HepG2 (cell line): ENCODE data around the gene TMA7B. TPM values are rescaled to one million over a fixed set of nuclear protein-coding genes. Genes with fewer than 3 reads are reported as not detected.
A peak's percentile ranks its signal among the peaks of the same experiment; 100 is the strongest.

Experiments used
- ATAC-seq: fragments of 200-7000 bp; cut with Tn5 transposase; 3 replicates; pipeline ENCODE4 v1.9.1; 2020; ENCODE audit warnings: mild to moderate bottlenecking, moderate library complexity
- BruUV-seq: library from RNA; stranded (reverse); fragments of 400-500 nt; replicated peaks from 2 replicates; lab custom pipeline; 2021; lab: Mats Ljungman, UMichigan
- CTCF ChIA-PET: fragments of 300-600 bp; formaldehyde crosslinking; extraction: SDS; loops from one replicate; lab custom pipeline; 2021; ENCODE audit warnings: low total read pairs, inconsistent platforms, low intra/inter-chr PET ratio; lab: Yijun Ruan, JAX
- POLR2A ChIA-PET: fragments of 350-600 bp; sonication (Branson Sonifier 250); formaldehyde crosslinking; loops from one replicate; lab custom pipeline; 2020; ENCODE audit warnings: antibody characterized with exemption, inconsistent platforms; lab: Yijun Ruan, JAX
- DNase-seq: peaks from one replicate; pipeline ENCODE4 v3.0.0-alpha.2; 2015; ENCODE audit warnings: low spot score
- FAIRE-seq: peaks from 3 replicates; lab custom pipeline; 2011; peaks lifted over from hg19 to GRCh38; lab: Jason Lieb, UNC
- H2AFZ ChIP-seq: one replicate; pipeline ENCODE4 v1.6.1; 2011; ENCODE audit warnings: low read length, inconsistent platforms
- H3K27ac ChIP-seq: fragments of 300-600 bp; 3 replicates; pipeline ENCODE4 v1.8.0; 2011; ENCODE audit warnings: mixed run types, mild to moderate bottlenecking, mixed read lengths, low read length, inconsistent platforms; ENCODE audit not compliant: insufficient read depth; ENCODE audit errors: extremely low read length
- H3K27me3 ChIP-seq, 2 experiments: fragments of 200-600 bp in 1 of 2; 2 replicates in 1 of 2; 3 replicates in 1 of 2; pipeline versions ENCODE4 v1.6.0 to v1.8.0; 2011; ENCODE audit warnings: low read length in 2 of 2, mild to moderate bottlenecking in 2 of 2, moderate library complexity in 2 of 2, inconsistent platforms in 1 of 2; ENCODE audit not compliant: insufficient read depth in 2 of 2, control insufficient read depth in 1 of 2
- H3K36me3 ChIP-seq, 2 experiments: fragments of 200-600 bp in 1 of 2; replicated peaks in 1 of 2; 2 replicates in 1 of 2; 3 replicates in 1 of 2; pipeline versions ENCODE4 v1.5.1 to v1.8.0; 2011; ENCODE audit warnings: low read length in 2 of 2, inconsistent platforms in 1 of 2; ENCODE audit not compliant: insufficient read depth in 2 of 2, control insufficient read depth in 1 of 2
- H3K4me1 ChIP-seq: 2 replicates; pipeline ENCODE4 v1.5.1; 2012; ENCODE audit warnings: low read length, inconsistent platforms; ENCODE audit not compliant: insufficient read depth
- H3K4me2 ChIP-seq: 2 replicates; pipeline ENCODE4 v1.6.0; 2011; ENCODE audit warnings: low read depth, low read length, inconsistent platforms
- H3K4me3 ChIP-seq, 3 experiments: fragments of 200-600 bp in 1 of 3; sonication (generic), shearing (Covaris generic) in 1 of 3; replicated peaks in 1 of 3; 2 replicates each; pipeline ENCODE4 v1.5.1; 2011 to 2016; ENCODE audit warnings: low read length in 3 of 3, inconsistent platforms in 2 of 3, low read depth in 2 of 3, mild to moderate bottlenecking in 2 of 3, control low read depth in 1 of 3, mixed read lengths in 1 of 3; ENCODE audit not compliant: insufficient read depth in 1 of 3
- H3K79me2 ChIP-seq: one replicate; pipeline ENCODE4 v1.6.1; 2011; ENCODE audit warnings: low read length, inconsistent platforms; ENCODE audit not compliant: insufficient read depth
- H3K9ac ChIP-seq: 2 replicates; pipeline ENCODE4 v1.6.0; 2011; ENCODE audit warnings: mild to moderate bottlenecking, low read depth, low read length, inconsistent platforms; ENCODE audit not compliant: insufficient read depth
- H3K9me3 ChIP-seq: 2 replicates; pipeline ENCODE4 v1.5.1; 2012; ENCODE audit warnings: mild to moderate bottlenecking, low read length
- H4K20me1 ChIP-seq: 2 replicates; pipeline ENCODE4 v1.6.0; 2011; ENCODE audit warnings: inconsistent platforms, mild to moderate bottlenecking, low read length, moderate library complexity; ENCODE audit not compliant: insufficient read depth
- CTCF ChIP-seq: sonication (generic); formaldehyde crosslinking; IDR thresholded peaks from 2 replicates; pipeline ENCODE4 v1.5.0; 2020; ENCODE audit warnings: mild to moderate bottlenecking, missing genetic modification reagents, moderate library complexity
- HIVEP1 ChIP-seq: sonication (generic); formaldehyde crosslinking; IDR thresholded peaks from 2 replicates; pipeline ENCODE4 v1.4.0; 2020; ENCODE audit warnings: mild to moderate bottlenecking, missing genetic modification reagents
- HOXA3 ChIP-seq: sonication (generic); formaldehyde crosslinking; IDR thresholded peaks from 2 replicates; pipeline ENCODE4 v1.5.0; 2020; ENCODE audit warnings: missing genetic modification reagents
- KDM5B ChIP-seq: sonication (generic); formaldehyde crosslinking; IDR thresholded peaks from 2 replicates; pipeline ENCODE4 v1.4.0; 2020; ENCODE audit warnings: missing genetic modification reagents, mild to moderate bottlenecking, borderline replicate concordance
- RAD21 ChIP-seq: fragments of 450-650 bp; formaldehyde crosslinking; IDR thresholded peaks from 2 replicates; pipeline ENCODE4 v1.5.0; 2020; ENCODE audit warnings: mild to moderate bottlenecking
- RFX5 ChIP-seq: IDR thresholded peaks from 2 replicates; pipeline ENCODE4 v1.6.1; 2011; ENCODE audit warnings: low read depth, low read length, improper control_type of control experiment
- SATB2 ChIP-seq: sonication (generic); formaldehyde crosslinking; IDR thresholded peaks from 2 replicates; pipeline ENCODE4 v1.5.0; 2020; ENCODE audit warnings: missing genetic modification reagents
- SSRP1 ChIP-seq: IDR thresholded peaks from 2 replicates; pipeline ENCODE4 v1.6.1; 2016; ENCODE audit warnings: control low read depth
- SUZ12 ChIP-seq: fragments of 150-350 bp; IDR thresholded peaks from 2 replicates; pipeline ENCODE4 v1.6.1; 2014; ENCODE audit warnings: low read depth, low read length
- TARDBP ChIP-seq: sonication (generic); formaldehyde crosslinking; IDR thresholded peaks from 2 replicates; pipeline ENCODE4 v1.8.0; 2022; ENCODE audit warnings: mild to moderate bottlenecking, missing genetic modification reagents
- TCF7 ChIP-seq: sonication (generic); IDR thresholded peaks from 2 replicates; pipeline ENCODE4 v1.6.1; 2016; ENCODE audit warnings: antibody characterized with exemption, low read depth
- ZMAT3 ChIP-seq: sonication (generic); formaldehyde crosslinking; conservative IDR thresholded peaks from 2 replicates; pipeline ENCODE4 v1.7.0; 2021; ENCODE audit warnings: missing genetic modification reagents
- ZNF12 ChIP-seq: sonication (generic); formaldehyde crosslinking; IDR thresholded peaks from 2 replicates; pipeline ENCODE4 v1.5.0; 2020; ENCODE audit warnings: missing genetic modification reagents
- ZNF235 ChIP-seq: sonication (generic); formaldehyde crosslinking; IDR thresholded peaks from 2 replicates; pipeline ENCODE4 v1.8.1; 2023; ENCODE audit warnings: mild to moderate bottlenecking, missing genetic modification reagents, borderline replicate concordance
- ZNF619 ChIP-seq: sonication (generic); formaldehyde crosslinking; IDR thresholded peaks from 2 replicates; pipeline ENCODE4 v1.4.0; 2020; ENCODE audit warnings: mild to moderate bottlenecking, missing genetic modification reagents
- ZNF780A ChIP-seq: sonication (generic); formaldehyde crosslinking; IDR thresholded peaks from 2 replicates; pipeline ENCODE4 v1.8.0; 2022; ENCODE audit warnings: mild to moderate bottlenecking, missing genetic modification reagents, moderate library complexity
- ZNF891 ChIP-seq: sonication (generic); formaldehyde crosslinking; IDR thresholded peaks from 2 replicates; pipeline ENCODE4 v1.5.0; 2020; ENCODE audit warnings: mild to moderate bottlenecking, missing genetic modification reagents
- WGBS: methylation state at CpG from one replicate; pipeline ENCODE4 v1.1.6; 2017; ENCODE audit warnings: low lambda C conversion rate; 5-methylcytosine and 5-hydroxymethylcytosine counted together
- in situ Hi-C: cut with HindIII; loops from 2 replicates; pipeline ENCODE4 v1.10.0; 2017; ENCODE audit warnings: low pct_unique_long_range_greater_than_20kb; ENCODE audit not compliant: extremely low pct_ligation_motif_present
- intact Hi-C: fragments of 100-400 bp; cut with micrococcal nuclease; formaldehyde crosslinking; loops from one replicate; pipeline ENCODE4 v1.10.0; 2022; ENCODE audit not compliant: unreplicated experiment
- polyA plus RNA-seq, 8 experiments: library from polyadenylated mRNA; depleted of rRNA in 3 of 8; stranded (reverse) in 7 of 8; unstranded in 1 of 8; fragments of >200 nt; fragmentation: Illumina TruSeq in 4 of 8; extraction: Trizol in 4 of 8; gene quantifications; 2 replicates each; pipeline versions ENCODE4 v1.2.1 to v1.2.3, GENCODE V29; 2011 to 2016; ENCODE audit warnings: low read depth in 4 of 8, missing spikeins in 1 of 8, mixed read lengths in 1 of 8; ENCODE audit not compliant: insufficient read depth in 1 of 8
- total RNA-seq, 5 experiments: library from RNA; depleted of rRNA; stranded (reverse); fragments of >200 nt; fragmentation: Illumina TruSeq; extraction: Trizol; gene quantifications; 2 replicates each; pipeline ENCODE4 v1.2.3, GENCODE V29; 2016; ENCODE audit warnings: low read depth in 1 of 5

The TMA7B gene
- total and polyA plus RNA-seq, 2 of the 13 experiments (the other 11 are each of a cell fraction or from before 2014, with no cell fraction given) = not detected

DNA sequence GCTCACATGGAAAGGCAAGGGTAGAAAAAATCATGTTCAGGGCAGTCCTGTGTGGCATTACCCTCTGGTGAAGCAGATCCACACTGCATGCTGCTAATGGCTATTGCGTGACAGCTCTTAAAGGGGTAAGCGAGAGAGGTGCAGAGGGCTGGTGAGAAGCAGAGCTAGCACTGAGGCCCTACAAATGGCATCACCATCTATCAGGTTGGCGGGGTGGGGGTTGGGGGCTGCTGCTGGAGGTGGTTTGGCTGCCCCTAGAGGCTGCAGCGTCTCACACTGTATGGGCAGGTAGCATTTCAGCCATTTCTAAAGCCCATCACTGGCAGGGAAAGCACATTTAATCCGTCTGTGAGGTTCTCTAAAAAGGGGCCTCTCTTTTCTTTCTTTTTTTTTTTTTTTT, 16.9 kb upstream of the TMA7B start:
- Histone ChIP-seq H3K79me2 (no peaks in the 10 kb centered on the region), H3K4me2 (no peak overlapping the region), H3K27ac (no peak overlapping the region), H3K9ac (no peak overlapping the region), H2AFZ (no peak overlapping the region), H4K20me1 (no peaks in the 10 kb centered on the region), H3K36me3 (no peaks in the 10 kb centered on the region), H3K4me1 (peaks cover 30% of the 10 kb centered on the region), H3K4me3 (no peak overlapping the region), H3K9me3 (no peaks in the 10 kb centered on the region), H3K27me3 (peaks cover 0 to 16% of the 10 kb centered on the region in 2 experiments; a peak in 1 of 5 replicates)
- in situ Hi-C loops = no loop called here
- intact Hi-C loops = no loop called here
- TF ChIP-seq ZNF891 (CRISPR knock-in tag) (no peak), TARDBP (CRISPR knock-in tag) (no peak), HOXA3 (CRISPR knock-in tag) (no peak), RFX5 (no peak), ZNF619 (CRISPR knock-in tag) (no peak), TCF7 (no peak), SUZ12 (no peak), ZNF780A (no peak), KDM5B (CRISPR knock-in tag) (no peak), RAD21 (CRISPR knock-in tag) (no peak), ZMAT3 (CRISPR knock-in tag) (no peak), ZNF235 (CRISPR knock-in tag) (no peak), ZNF12 (CRISPR knock-in tag) (no peak), CTCF (no peak), SSRP1 (CRISPR knock-in tag) (no peak), SATB2 (CRISPR knock-in tag) (no peak), HIVEP1 (no peak)
- ATAC-seq = peak; percentile 60
- no peak for FAIRE-seq
- WGBS = 33% methylated on average over 4 of the region's 5 CpGs
- POLR2A ChIA-PET = no interaction called here
- BruUV-seq = no TSS peak
- CTCF ChIA-PET = no interaction called here
- no peak for DNase-seq
